Activated naive CD8-positive, alpha-beta T cell treated with anti-CD3 and anti-CD28 coated beads, Interleukin-2, amount 10 ng/mL, durations not matched to agents 7 days and 5 days (primary cell): ENCODE measurements around the gene PRAMEF1. TPM values are rescaled to one million over a fixed set of nuclear protein-coding genes. Genes with fewer than 3 reads are reported as not detected.
"Not testable (repeated sequence)": the region's sequence is repeated elsewhere in the genome, so short reads cannot be mapped to it uniquely, and the experiment has no call there.

Experiments
- ATAC-seq: fragments of 150-1000 bp; cut with Tn5 transposase; one replicate; pipeline ENCODE4 v1.10.0; 2021; ENCODE audit warnings: low read depth, moderate library complexity
- POLR2A ChIA-PET: fragments of 350-600 bp; sonication (Branson Sonifier 250); formaldehyde crosslinking; loops from one replicate; lab custom pipeline; 2021; ENCODE audit warnings: antibody characterized with exemption; lab: Charles Lee
- DNase-seq: peaks from one replicate; pipeline ENCODE4 v3.0.0; 2021
- H3K27ac Mint-ChIP-seq: one replicate; pipeline ENCODE4 v1.8.0; 2022; ENCODE audit warnings: mild to moderate bottlenecking, mixed read lengths
- H3K27me3 Mint-ChIP-seq: one replicate; pipeline ENCODE4 v1.8.0; 2022; ENCODE audit warnings: mild to moderate bottlenecking, moderate library complexity, mixed read lengths
- H3K36me3 Mint-ChIP-seq: one replicate; pipeline ENCODE4 v1.8.0; 2021; ENCODE audit warnings: mild to moderate bottlenecking, mixed read lengths
- H3K4me1 Mint-ChIP-seq: one replicate; pipeline ENCODE4 v1.8.0; 2021; ENCODE audit warnings: mixed read lengths
- H3K4me3 Mint-ChIP-seq: one replicate; pipeline ENCODE4 v1.8.0; 2022; ENCODE audit warnings: mild to moderate bottlenecking, moderate library complexity, mixed read lengths
- H3K9me3 Mint-ChIP-seq: one replicate; pipeline ENCODE4 v1.8.0; 2021; ENCODE audit warnings: mixed read lengths
- total RNA-seq, 2 experiments: library from RNA; stranded (reverse); gene quantifications; one replicate each; pipeline ENCODE4 v1.2.3, GENCODE V29; 2021

PRAMEF1 gene
- total RNA-seq, 2 experiments from 2014 or later = not detected

- POLR2A ChIA-PET = no interaction called here
These were observed 27.2 kb upstream of the PRAMEF1 start for GRCh38 chr1:12764016-12764415.

GRCh38 chr1:12769031-12769430, 22.2 kb upstream of the PRAMEF1 start:
- H3K36me3 Mint-ChIP-seq = no peaks in the 10 kb centered on the region
- POLR2A ChIA-PET = no interaction called here
- no peak overlapping the region for H3K4me3 Mint-ChIP-seq
- ATAC-seq (no peak), DNase-seq (no peak)
- H3K9me3 Mint-ChIP-seq = no peaks in the 10 kb centered on the region
- H3K27ac Mint-ChIP-seq = no peak overlapping the region
- H3K4me1 Mint-ChIP-seq = no peaks in the 10 kb centered on the region
- peaks cover 30% of the 10 kb centered on the region for H3K27me3 Mint-ChIP-seq

More at GRCh38 chr1:12764016-12764415, 27.2 kb upstream of the PRAMEF1 start:
- no peak for DNase-seq
- Mint-ChIP-seq H3K36me3 (no peaks in the 10 kb centered on the region), H3K9me3 (no peaks in the 10 kb centered on the region), H3K4me1 (no peaks in the 10 kb centered on the region), H3K27me3 (peaks cover 25% of the 10 kb centered on the region), H3K4me3 (no peak overlapping the region), H3K27ac (no peak overlapping the region)
- ATAC-seq = no peak

- Mint-ChIP-seq H3K9me3 (no peaks in the 10 kb centered on the region), H3K4me1 (no peaks in the 10 kb centered on the region), H3K27me3 (peaks cover 30% of the 10 kb centered on the region), H3K27ac (no peak overlapping the region), H3K4me3 (no peak overlapping the region), H3K36me3 (no peaks in the 10 kb centered on the region)
- POLR2A ChIA-PET = no interaction called here
- DNase-seq (no peak), ATAC-seq (no peak)
These were observed 21.2 kb upstream of the PRAMEF1 start for GRCh38 chr1:12769976-12770505.

- ATAC-seq = no peak
- Mint-ChIP-seq H3K27ac (no peak overlapping the region), H3K27me3 (peaks cover 30% of the 10 kb centered on the region)
These were observed 20.6 kb upstream of the PRAMEF1 start for GRCh38 chr1:12770620-12771019.

GRCh38 chr1:12771186-12771585, 20.0 kb upstream of the PRAMEF1 start:
- H3K9me3 Mint-ChIP-seq = no peaks in the 10 kb centered on the region
- peaks cover 29% of the 10 kb centered on the region for H3K27me3 Mint-ChIP-seq
- H3K27ac Mint-ChIP-seq = no peak overlapping the region
- no peaks in the 10 kb centered on the region for H3K4me1 Mint-ChIP-seq
- H3K36me3 Mint-ChIP-seq = no peaks in the 10 kb centered on the region
- no peak for ATAC-seq
- DNase-seq = no peak
- POLR2A ChIA-PET = no interaction called here
- no peak overlapping the region for H3K4me3 Mint-ChIP-seq

More at GRCh38 chr1:12770620-12771019, 20.6 kb upstream of the PRAMEF1 start:
- POLR2A ChIA-PET = no interaction called here
- Mint-ChIP-seq H3K4me1 (no peaks in the 10 kb centered on the region), H3K4me3 (no peak overlapping the region), H3K36me3 (no peaks in the 10 kb centered on the region), H3K9me3 (no peaks in the 10 kb centered on the region)
- DNase-seq = no peak

- POLR2A ChIA-PET = no interaction called here
- DNase-seq = no peak
- Mint-ChIP-seq H3K27me3 (peaks cover 20% of the 10 kb centered on the region), H3K4me1 (no peaks in the 10 kb centered on the region), H3K9me3 (no peaks in the 10 kb centered on the region), H3K4me3 (no peak overlapping the region), H3K27ac (no peak overlapping the region), H3K36me3 (no peaks in the 10 kb centered on the region)
- ATAC-seq = no peak
These were observed 18.7 kb upstream of the PRAMEF1 start for GRCh38 chr1:12772520-12772919.

- no peak within 1 kb of the TSS for H3K4me3 Mint-ChIP-seq
- H3K27me3 Mint-ChIP-seq = peaks cover 22% of the 10 kb centered on the region
- H3K36me3 Mint-ChIP-seq = no peaks in the 10 kb centered on the region
- ATAC-seq (no peak), DNase-seq (no peak)
- no peaks in the 10 kb centered on the region for H3K4me1 Mint-ChIP-seq
- no peak within 1 kb of the TSS for H3K27ac Mint-ChIP-seq
- H3K9me3 Mint-ChIP-seq = no peaks in the 10 kb centered on the region
- POLR2A ChIA-PET = no interaction called here
These were observed 17.8 kb upstream of the PRAMEF1 start, which contains the start of gene PRAMEF12 for GRCh38 chr1:12773438-12773837. TSS of gene PRAMEF12 (plus strand) at chr1:12773738. CDS start at chr1:12774868, 1,130 bp downstream.

GRCh38 chr1:12774801-12775345, 16.3 kb upstream of the PRAMEF1 start:
- no peak for ATAC-seq
- Mint-ChIP-seq H3K36me3 (no peaks in the 10 kb centered on the region), H3K9me3 (no peaks in the 10 kb centered on the region), H3K4me1 (no peaks in the 10 kb centered on the region), H3K4me3 (no peak overlapping the region), H3K27ac (no peak overlapping the region), H3K27me3 (peaks cover 12% of the 10 kb centered on the region)
- no peak for DNase-seq
- POLR2A ChIA-PET = no interaction called here

GRCh38 chr1:12775443-12775842, 15.8 kb upstream of the PRAMEF1 start:
- POLR2A ChIA-PET = no interaction called here
- H3K27me3 Mint-ChIP-seq = peaks cover 7% of the 10 kb centered on the region
- H3K27ac Mint-ChIP-seq = no peak overlapping the region
- no peaks in the 10 kb centered on the region for H3K36me3 Mint-ChIP-seq
- H3K4me1 Mint-ChIP-seq = no peaks in the 10 kb centered on the region
- no peak overlapping the region for H3K4me3 Mint-ChIP-seq
- ATAC-seq (no peak), DNase-seq (no peak)
- no peaks in the 10 kb centered on the region for H3K9me3 Mint-ChIP-seq

- Mint-ChIP-seq H3K4me1 (no peaks in the 10 kb centered on the region), H3K4me3 (no peak overlapping the region), H3K36me3 (no peaks in the 10 kb centered on the region), H3K9me3 (no peaks in the 10 kb centered on the region), H3K27me3 (peaks cover 6% of the 10 kb centered on the region), H3K27ac (no peak overlapping the region)
- DNase-seq = no peak
- POLR2A ChIA-PET = no interaction called here
- no peak for ATAC-seq
These were observed 14.2 kb upstream of the PRAMEF1 start for GRCh38 chr1:12776801-12777557.

GRCh38 chr1:12778061-12778460, 13.1 kb upstream of the PRAMEF1 start:
- H3K4me3 Mint-ChIP-seq = no peak overlapping the region
- ATAC-seq (no peak), DNase-seq (no peak)
- peaks cover 6% of the 10 kb centered on the region for H3K27me3 Mint-ChIP-seq
- H3K4me1 Mint-ChIP-seq = no peaks in the 10 kb centered on the region
- no peak overlapping the region for H3K27ac Mint-ChIP-seq
- H3K36me3 Mint-ChIP-seq = no peaks in the 10 kb centered on the region
- POLR2A ChIA-PET = no interaction called here
- no peaks in the 10 kb centered on the region for H3K9me3 Mint-ChIP-seq

GRCh38 chr1:12778907-12779306, 12.3 kb upstream of the PRAMEF1 start:
- no peak overlapping the region for H3K4me3 Mint-ChIP-seq
- ATAC-seq (no peak), DNase-seq (no peak)
- no peaks in the 10 kb centered on the region for H3K4me1 Mint-ChIP-seq
- H3K36me3 Mint-ChIP-seq = no peaks in the 10 kb centered on the region
- no peaks in the 10 kb centered on the region for H3K9me3 Mint-ChIP-seq
- no peak overlapping the region for H3K27ac Mint-ChIP-seq
- H3K27me3 Mint-ChIP-seq = peaks cover 3% of the 10 kb centered on the region
- POLR2A ChIA-PET = no interaction called here

- H3K27ac Mint-ChIP-seq, H3K27me3 Mint-ChIP-seq, H3K4me1 Mint-ChIP-seq, ATAC-seq, H3K9me3 Mint-ChIP-seq, DNase-seq, H3K4me3 Mint-ChIP-seq, POLR2A ChIA-PET, H3K36me3 Mint-ChIP-seq: not testable (repeated sequence)
These were observed 9.7 kb upstream of the PRAMEF1 start for GRCh38 chr1:12781488-12781887.

GRCh38 chr1:12783783-12784182, 7.4 kb upstream of the PRAMEF1 start:
- H3K4me3 Mint-ChIP-seq, H3K36me3 Mint-ChIP-seq, H3K27ac Mint-ChIP-seq, ATAC-seq, H3K4me1 Mint-ChIP-seq, DNase-seq, H3K27me3 Mint-ChIP-seq, POLR2A ChIA-PET, H3K9me3 Mint-ChIP-seq: not testable (repeated sequence)
